Left kidney (tissue), 2 donors: ENCODE measurements around the gene ZSWIM5. TPM values are rescaled to one million over a fixed set of nuclear protein-coding genes. Genes with fewer than 3 reads are reported as not detected.
"Not testable (repeated sequence)": the region's sequence is repeated elsewhere in the genome, so short reads cannot be mapped to it uniquely, and the experiment has no call there.

ENCODE experiments used
- DNase-seq: peaks from one replicate; pipeline ENCODE4 v3.0.0-alpha.2; 2013
- polyA plus RNA-seq: library from polyadenylated mRNA; unstranded; fragments of 120-200 nt; gene quantifications from one replicate; pipeline ENCODE4 v1.2.1, GENCODE V29; 2013; ENCODE audit not compliant: insufficient read length

The ZSWIM5 gene
- polyA plus RNA-seq, 1 donor, result 9.6 TPM

DNA sequence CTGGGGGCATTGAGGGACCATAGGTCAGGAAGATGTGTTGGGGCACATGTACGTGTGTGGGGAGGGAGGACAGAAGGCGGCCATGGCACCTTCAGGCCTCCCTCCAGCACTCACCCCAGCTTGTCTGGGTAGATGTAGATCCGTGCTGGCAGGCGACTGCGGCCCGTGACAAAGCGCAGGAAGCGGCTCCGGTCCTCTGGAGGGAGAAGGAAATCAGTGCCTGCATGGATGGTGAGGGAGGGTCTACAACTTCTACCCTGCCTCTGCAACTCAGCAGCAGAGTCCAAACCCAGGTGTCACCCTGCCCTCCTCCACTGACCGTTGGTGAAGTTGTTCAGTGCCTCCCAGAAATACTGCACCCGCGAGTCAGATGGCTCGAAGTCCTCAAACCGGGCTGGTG, 202.7 kb downstream of the ZSWIM5 start:
- DNase-seq, result no peak

DNA sequence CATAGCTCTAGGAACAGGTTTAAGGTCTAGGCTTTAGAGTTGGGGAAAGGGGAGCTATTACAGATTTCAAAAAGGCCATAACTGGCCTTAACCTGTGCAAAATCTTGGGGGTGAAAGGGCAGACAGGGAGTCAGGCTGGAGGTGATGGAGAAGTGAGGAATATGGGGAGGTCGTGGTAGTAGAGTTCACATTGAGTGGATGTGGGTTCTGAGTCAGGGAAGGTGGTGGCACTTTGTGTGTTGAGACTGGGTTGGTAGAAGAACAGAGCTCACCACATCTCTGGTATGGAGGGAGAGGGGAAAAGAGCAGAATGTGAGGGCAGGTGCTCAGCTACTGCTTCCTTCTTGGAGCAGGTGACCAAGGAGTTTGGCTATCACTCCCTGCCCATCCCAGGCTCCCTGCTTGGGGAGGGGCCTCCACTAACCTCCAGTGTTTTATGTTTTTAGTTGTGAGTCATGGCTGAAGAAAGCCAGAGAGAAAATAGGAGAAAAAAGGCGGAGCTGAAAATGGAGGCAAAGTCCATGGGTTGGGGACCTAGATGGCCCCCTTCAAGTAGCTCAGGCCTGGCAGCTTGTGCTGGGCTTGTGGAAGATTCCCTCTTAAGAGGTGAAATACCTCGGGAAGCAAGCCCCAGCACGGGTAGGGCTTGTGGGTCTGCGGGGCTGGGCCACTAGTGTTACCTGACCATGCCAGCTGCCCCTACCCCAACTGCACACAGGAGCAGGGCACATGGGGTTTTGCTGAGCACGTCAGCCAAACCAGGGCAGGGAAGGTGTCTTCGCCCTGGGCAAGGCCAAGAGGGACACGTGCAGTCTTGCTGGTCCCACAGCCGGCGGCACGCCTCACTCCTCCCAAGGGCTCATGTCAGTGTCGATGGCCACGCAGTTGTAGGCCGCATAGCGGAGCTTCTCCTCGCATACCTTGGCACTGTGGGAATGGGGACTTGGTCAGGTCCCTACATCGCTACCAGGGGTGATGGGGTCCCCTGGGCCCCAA, 203.5 kb downstream of the ZSWIM5 start:
- DNase-seq, result no peak

DNA sequence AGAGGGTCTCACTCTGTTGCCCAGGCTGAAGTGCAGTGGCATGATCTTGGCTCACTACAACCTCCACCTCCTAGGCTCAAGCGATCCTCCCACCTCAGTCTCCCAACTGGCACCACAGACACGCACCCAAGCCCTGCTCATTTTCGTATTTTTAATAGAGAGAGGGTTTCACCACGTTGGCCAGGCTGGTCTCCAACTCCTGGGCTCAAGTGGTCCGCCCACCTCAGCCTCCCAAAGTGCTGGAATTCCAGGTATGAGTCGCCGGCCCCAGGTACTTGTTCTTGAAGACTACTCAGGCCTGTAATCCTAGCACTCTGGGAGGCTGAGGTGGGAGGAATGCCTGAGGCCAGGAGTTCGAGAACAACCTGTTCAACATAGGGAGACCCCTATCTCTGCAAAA, 204.8 kb downstream of the ZSWIM5 start:
- DNase-seq, result not testable (repeated sequence)

GRCh38 chr1:45001011-45001481, 205.4 kb downstream of the ZSWIM5 start:
- no peak for DNase-seq

DNA sequence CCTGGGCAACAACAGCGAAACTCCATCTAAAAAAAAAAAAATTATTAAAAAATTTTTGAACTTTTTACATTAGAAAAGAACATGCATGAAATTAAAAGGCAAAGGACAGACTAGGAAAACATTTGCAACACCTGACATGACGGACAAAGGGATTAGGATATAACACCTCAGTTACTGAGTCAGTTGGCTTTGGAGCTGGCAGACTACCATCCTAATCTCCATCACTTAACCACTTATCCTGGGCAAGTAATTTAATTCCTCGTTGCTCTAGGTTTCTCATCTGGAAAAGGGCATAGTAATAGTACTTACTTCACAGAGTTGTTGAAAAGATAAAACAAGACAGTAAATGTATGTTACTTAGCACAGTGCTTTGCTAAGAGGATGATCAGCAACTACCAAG, 207.2 kb downstream of the ZSWIM5 start:
- DNase-seq, result no peak

DNA sequence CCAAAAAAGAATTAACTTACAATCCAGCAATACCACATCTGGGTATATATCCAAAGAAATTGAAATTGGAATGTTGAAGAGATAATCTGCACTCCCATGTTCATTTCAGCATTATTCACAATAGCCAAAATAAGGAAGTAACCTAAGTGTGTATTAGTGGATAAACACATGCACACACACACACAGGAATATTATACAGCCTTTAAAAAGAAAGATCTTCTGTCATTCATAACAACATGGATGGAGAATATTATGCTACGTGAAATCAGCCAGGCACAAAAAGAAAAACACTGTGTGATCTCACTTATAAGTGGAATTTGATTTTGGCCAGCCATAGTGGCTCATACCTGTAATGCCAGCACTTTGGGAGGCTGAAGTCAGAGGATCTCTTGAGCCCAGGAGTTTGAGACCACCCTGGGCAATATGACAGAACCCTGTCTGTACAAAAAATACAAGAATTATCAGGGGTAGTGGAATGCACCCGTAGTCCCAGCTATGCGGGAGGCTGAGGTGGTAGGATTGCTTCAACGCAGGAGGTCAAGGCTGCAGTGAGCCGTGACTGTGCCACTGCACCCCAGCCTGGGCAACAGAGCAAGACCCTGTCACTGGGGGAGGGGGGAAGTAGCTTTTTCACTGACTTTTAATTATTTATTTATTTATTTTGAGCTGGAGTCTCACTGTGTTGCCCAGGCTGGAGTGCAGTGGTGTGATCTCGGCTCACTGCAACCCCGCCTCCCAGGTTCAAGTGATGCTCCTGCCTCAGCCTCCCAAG, 210.8 kb downstream of the ZSWIM5 start:
- no peak for DNase-seq

GRCh38 chr1:44994309-44994898, 212.0 kb downstream of the ZSWIM5 start:
- DNase-seq, result no peak

- no peak for DNase-seq
Measured at GRCh38 chr1:44988531-44989156, 217.8 kb downstream of the ZSWIM5 start.

GRCh38 chr1:44985747-44986359, 220.6 kb downstream of the ZSWIM5 start:
- no peak for DNase-seq

GRCh38 chr1:44977372-44977771, 229.0 kb downstream of the ZSWIM5 start:
- DNase-seq, result not testable (repeated sequence)

GRCh38 chr1:44976252-44976651, 230.2 kb downstream of the ZSWIM5 start:
- no peak for DNase-seq

- no peak for DNase-seq
Measured at GRCh38 chr1:44973645-44974044, 232.8 kb downstream of the ZSWIM5 start.

DNA sequence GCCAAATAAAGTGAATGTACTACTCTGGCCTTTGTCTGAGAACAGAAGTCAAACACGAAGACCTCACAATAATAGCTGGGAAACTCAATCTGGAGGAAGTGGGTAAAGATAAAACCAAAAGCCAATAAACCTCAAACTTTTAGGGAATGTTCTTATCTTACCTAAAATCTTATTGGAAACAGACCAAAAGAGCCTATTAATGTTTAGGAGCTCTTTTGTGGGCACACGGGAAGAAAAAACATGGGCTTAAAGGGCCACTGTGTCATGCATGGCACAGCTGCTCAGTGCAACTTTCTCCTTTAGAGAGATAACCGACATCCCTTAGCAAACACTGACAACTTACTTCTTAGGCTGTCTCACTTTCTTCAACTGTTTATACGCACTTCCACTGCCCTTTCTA, 236.1 kb downstream of the ZSWIM5 start:
- no peak for DNase-seq

Other genes starting within 250 kb of the ZSWIM5 start
- gene EIF2B3, start 220.0 kb downstream of the ZSWIM5 start, polyA plus RNA-seq, result 38.6 TPM
- 37.1 TPM for gene HECTD3, start 195.3 kb downstream of the ZSWIM5 start, polyA plus RNA-seq
- 104 TPM for gene UROD, start 194.4 kb downstream of the ZSWIM5 start, polyA plus RNA-seq
- 3.0 TPM for gene HPDL, start 120.3 kb upstream of the ZSWIM5 start, polyA plus RNA-seq
- gene TOE1, start 133.6 kb upstream of the ZSWIM5 start, polyA plus RNA-seq, result 12.4 TPM
- gene MUTYH, start 133.8 kb upstream of the ZSWIM5 start, polyA plus RNA-seq, result 34.1 TPM